ENCODE results near the gene FGR. TPM values are rescaled to one million over a fixed set of nuclear protein-coding genes. Genes with fewer than 3 reads are reported as not detected.

Gene FGR
- polyA plus RNA-seq, 3 donors = 371 to 1,340 (median 571) TPM

DNA sequence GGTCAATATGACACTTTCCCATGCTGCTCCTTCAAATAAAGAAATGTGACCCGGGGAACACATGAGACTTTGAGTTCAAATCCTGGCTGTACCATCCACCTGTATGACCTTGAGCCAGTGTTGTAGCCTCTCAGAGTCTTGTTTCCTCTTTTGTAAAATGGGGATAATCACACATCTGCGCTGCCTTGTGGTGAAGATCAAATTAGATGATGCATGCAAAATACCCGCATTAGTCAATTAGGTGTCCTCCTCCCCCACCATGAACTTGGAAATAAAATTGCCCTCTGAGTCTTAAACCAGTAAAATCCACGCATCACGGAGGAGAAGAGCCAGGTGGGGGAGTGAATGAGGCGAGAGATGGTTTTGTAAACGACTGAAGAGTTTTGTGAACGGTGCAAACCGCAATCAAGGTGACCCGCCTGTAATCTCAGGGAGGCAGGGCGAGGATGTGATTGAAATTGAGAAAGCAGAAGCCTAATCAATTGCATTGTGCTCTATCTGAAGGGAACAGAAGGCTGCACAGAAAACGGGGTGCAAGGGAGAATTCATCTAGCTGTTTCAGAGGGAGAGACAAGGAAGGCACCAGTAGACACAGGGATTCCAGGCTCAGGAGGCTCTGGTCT lies 25.3 kb downstream of the FGR start:
- H3K9me3 Mint-ChIP-seq = no peaks in the 10 kb centered on the region
- Histone ChIP-seq H3K27me3 (ENCODE audit: control insufficient read depth in 2 of 2, insufficient read depth in 2 of 2, low read length in 2 of 2) (no peaks in the 10 kb centered on the region), H2AFZ (ENCODE audit: insufficient read depth, low read depth, low read length, poor library complexity, severe bottlenecking) (no peak overlapping the region), H3K36me3 (replicated peaks in 1 of 2; ENCODE audit: control insufficient read depth in 1 of 2, insufficient read depth in 2 of 2, low read length in 2 of 2) (peaks cover 37 to 44% of the 10 kb centered on the region in 2 donors), H3K4me2 (replicated peaks; ENCODE audit: extremely low read depth, low read length, poor library complexity, severe bottlenecking) (no peak overlapping the region), H3K4me3 (replicated peaks in 1 of 3; ENCODE audit: low read depth in 2 of 3, low read length in 3 of 3) (no peak overlapping the region), H3K9me3 (replicated peaks in 1 of 2; ENCODE audit: control insufficient read depth in 1 of 2, insufficient read depth in 1 of 2, low read length in 2 of 2) (no peaks in the 10 kb centered on the region), H4K20me1 (ENCODE audit: insufficient read depth, low read length) (peaks cover 58% of the 10 kb centered on the region), H3K4me1 (ENCODE audit: control insufficient read depth in 1 of 2, insufficient read depth in 2 of 2, low read length in 2 of 2) (peaks cover 39 to 60% of the 10 kb centered on the region in 2 donors), H3K9ac (ENCODE audit: insufficient read depth, low read length, poor library complexity, severe bottlenecking) (no peak overlapping the region), H3K27ac (ENCODE audit: low read depth in 1 of 2, low read length in 2 of 2) (peak overlapping the region; percentile 18 to 72), H3K79me2 (ENCODE audit: insufficient read depth, low read length) (peaks cover 11% of the 10 kb centered on the region)
- peak in 1 of 3 donors; percentile 65 for DNase-seq
- TF ChIP-seq, protein P1, sequence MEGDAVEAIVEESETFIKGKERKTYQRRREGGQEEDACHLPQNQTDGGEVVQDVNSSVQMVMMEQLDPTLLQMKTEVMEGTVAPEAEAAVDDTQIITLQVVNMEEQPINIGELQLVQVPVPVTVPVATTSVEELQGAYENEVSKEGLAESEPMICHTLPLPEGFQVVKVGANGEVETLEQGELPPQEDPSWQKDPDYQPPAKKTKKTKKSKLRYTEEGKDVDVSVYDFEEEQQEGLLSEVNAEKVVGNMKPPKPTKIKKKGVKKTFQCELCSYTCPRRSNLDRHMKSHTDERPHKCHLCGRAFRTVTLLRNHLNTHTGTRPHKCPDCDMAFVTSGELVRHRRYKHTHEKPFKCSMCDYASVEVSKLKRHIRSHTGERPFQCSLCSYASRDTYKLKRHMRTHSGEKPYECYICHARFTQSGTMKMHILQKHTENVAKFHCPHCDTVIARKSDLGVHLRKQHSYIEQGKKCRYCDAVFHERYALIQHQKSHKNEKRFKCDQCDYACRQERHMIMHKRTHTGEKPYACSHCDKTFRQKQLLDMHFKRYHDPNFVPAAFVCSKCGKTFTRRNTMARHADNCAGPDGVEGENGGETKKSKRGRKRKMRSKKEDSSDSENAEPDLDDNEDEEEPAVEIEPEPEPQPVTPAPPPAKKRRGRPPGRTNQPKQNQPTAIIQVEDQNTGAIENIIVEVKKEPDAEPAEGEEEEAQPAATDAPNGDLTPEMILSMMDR (IDR thresholded peaks at IDR 0.05) = no peak
- intact Hi-C loops (cut with micrococcal nuclease) = loop anchor here (2.0 to 10.0 kb wide), 7 partner anchors 33 to 307 kb away; partner anchors contain the start of gene WASF2 (in 1 of the 2)
- H3K27ac Mint-ChIP-seq = no peak overlapping the region
- peaks cover 25% of the 10 kb centered on the region for H3K4me1 Mint-ChIP-seq
- 75% methylated on average over 7 of the region's 12 CpGs for WGBS (ENCODE audit: insufficient coverage)
- peaks cover 0 to 2% (median 2%) of the 10 kb centered on the region in 3 donors for H3K27me3 Mint-ChIP-seq (ENCODE audit: low read depth in 3 of 3)
- no peak overlapping the region for H3K4me3 Mint-ChIP-seq
- peaks cover 0 to 37% of the 10 kb centered on the region in 2 donors for H3K36me3 Mint-ChIP-seq

DNA sequence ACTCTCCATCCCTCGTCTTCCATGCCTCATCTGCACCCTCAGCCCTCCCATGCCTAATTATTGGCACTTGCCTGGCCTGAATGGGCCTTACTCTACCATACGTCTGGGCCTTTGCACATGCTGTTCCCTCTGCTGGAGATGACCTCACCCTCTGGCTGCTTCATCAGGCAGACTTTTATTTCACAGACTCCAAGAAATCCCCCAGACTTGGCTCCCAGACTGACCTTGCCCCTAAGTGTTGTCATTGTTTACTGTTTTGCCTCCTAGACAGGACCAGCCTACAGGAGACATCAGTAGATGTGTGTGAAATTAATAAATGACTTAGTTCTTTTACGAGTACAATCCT lies 25.8 kb downstream of the FGR start:
- Histone ChIP-seq H3K4me1 (ENCODE audit: control insufficient read depth in 1 of 2, insufficient read depth in 2 of 2, low read length in 2 of 2) (peaks cover 36 to 63% of the 10 kb centered on the region in 2 donors), H4K20me1 (ENCODE audit: insufficient read depth, low read length) (peaks cover 52% of the 10 kb centered on the region), H3K36me3 (replicated peaks in 1 of 2; ENCODE audit: control insufficient read depth in 1 of 2, insufficient read depth in 2 of 2, low read length in 2 of 2) (peaks cover 31 to 38% of the 10 kb centered on the region in 2 donors), H3K4me3 (replicated peaks in 1 of 3; ENCODE audit: low read depth in 2 of 3, low read length in 3 of 3) (no peak overlapping the region), H3K27ac (ENCODE audit: low read depth in 1 of 2, low read length in 2 of 2) (peak overlapping the region; percentile 18 to 72), H3K4me2 (replicated peaks; ENCODE audit: extremely low read depth, low read length, poor library complexity, severe bottlenecking) (peak overlapping the region; percentile 18), H3K27me3 (ENCODE audit: control insufficient read depth in 2 of 2, insufficient read depth in 2 of 2, low read length in 2 of 2) (no peaks in the 10 kb centered on the region), H3K79me2 (ENCODE audit: insufficient read depth, low read length) (peaks cover 9% of the 10 kb centered on the region), H2AFZ (ENCODE audit: insufficient read depth, low read depth, low read length, poor library complexity, severe bottlenecking) (no peak overlapping the region), H3K9ac (ENCODE audit: insufficient read depth, low read length, poor library complexity, severe bottlenecking) (no peak overlapping the region), H3K9me3 (replicated peaks in 1 of 2; ENCODE audit: control insufficient read depth in 1 of 2, insufficient read depth in 1 of 2, low read length in 2 of 2) (no peaks in the 10 kb centered on the region)
- Mint-ChIP-seq H3K4me3 (no peak overlapping the region), H3K9me3 (no peaks in the 10 kb centered on the region), H3K27ac (no peak overlapping the region), H3K27me3 (ENCODE audit: low read depth in 3 of 3) (peaks cover 0 to 3% (median 2%) of the 10 kb centered on the region in 3 donors), H3K36me3 (peaks cover 0 to 32% of the 10 kb centered on the region in 2 donors), H3K4me1 (peaks cover 29% of the 10 kb centered on the region)
- 56% methylated on average over 2 of the region's 3 CpGs for WGBS (ENCODE audit: insufficient coverage)
- DNase-seq = peak; percentile 61 to 84 (median 63)
- TF ChIP-seq, protein P1 (IDR thresholded peaks at IDR 0.05) = no peak
- intact Hi-C loops (cut with micrococcal nuclease) = loop anchor here (2.0 to 10.0 kb wide), 7 partner anchors 33 to 307 kb away; partner anchors contain the start of gene WASF2 (in 1 of the 2)

Measured in CD14-positive monocyte (primary cell).